Neural cell (in vitro differentiated cells): ENCODE results near the gene HES3.

Experiments
- EZH2 ChIP-seq: fragments of 200-600, 300-800 bp; shearing (Covaris generic), sonication (generic); IDR thresholded peaks from 2 replicates; pipeline ENCODE4 v1.6.1; 2014; ENCODE audit warnings: antibody characterized with exemption, low read length, borderline replicate concordance, mild to moderate bottlenecking; ENCODE audit not compliant: insufficient read depth, poor library complexity, severe bottlenecking
- TF ChIP-seq, protein P1 (sequence below): fragments of 450-650 bp; IDR thresholded peaks from 2 replicates; pipeline ENCODE4 v1.5.1; 2014; ENCODE audit warnings: antibody characterized with exemption, mild to moderate bottlenecking, moderate library complexity; ENCODE audit not compliant: poor library complexity, severe bottlenecking

DNA sequence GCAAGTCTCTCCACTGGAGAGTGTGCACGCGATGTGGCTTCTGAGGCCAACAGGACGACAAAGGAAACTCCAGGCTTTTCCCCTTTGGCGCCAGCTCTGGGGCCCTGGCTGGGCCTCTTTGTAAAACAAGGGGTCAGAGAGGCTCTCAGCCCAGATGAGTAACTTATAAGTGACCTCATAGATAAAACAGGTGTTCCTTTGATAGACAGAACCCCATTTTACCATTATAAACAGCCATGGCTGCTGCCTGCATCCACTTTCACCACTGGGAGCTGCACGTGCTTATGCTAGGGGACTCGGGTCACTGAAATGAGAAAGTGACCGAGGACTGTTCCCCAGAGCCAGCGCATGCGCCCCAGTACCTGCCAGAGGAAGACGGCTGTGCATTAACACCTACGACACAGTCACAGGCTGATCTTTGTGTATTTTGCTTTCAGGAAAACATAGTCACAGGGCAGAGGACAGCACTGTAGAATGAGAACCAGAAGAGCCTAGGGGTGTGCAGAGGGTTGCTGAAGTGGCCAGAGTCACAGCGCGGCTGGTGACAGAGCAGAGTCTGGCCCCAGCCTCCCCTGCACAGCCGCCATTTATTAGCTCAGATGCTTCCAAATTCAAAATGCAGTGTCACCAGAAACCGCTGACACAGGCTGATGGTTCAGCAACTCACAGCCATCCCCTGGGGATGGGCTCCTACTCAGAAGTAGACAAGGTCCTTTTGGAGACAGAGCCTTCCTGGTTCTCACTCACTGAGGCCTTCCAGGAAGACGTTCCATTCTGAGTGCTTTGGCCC lies 25.4 kb upstream of the HES3 start:
- TF ChIP-seq, protein P1, sequence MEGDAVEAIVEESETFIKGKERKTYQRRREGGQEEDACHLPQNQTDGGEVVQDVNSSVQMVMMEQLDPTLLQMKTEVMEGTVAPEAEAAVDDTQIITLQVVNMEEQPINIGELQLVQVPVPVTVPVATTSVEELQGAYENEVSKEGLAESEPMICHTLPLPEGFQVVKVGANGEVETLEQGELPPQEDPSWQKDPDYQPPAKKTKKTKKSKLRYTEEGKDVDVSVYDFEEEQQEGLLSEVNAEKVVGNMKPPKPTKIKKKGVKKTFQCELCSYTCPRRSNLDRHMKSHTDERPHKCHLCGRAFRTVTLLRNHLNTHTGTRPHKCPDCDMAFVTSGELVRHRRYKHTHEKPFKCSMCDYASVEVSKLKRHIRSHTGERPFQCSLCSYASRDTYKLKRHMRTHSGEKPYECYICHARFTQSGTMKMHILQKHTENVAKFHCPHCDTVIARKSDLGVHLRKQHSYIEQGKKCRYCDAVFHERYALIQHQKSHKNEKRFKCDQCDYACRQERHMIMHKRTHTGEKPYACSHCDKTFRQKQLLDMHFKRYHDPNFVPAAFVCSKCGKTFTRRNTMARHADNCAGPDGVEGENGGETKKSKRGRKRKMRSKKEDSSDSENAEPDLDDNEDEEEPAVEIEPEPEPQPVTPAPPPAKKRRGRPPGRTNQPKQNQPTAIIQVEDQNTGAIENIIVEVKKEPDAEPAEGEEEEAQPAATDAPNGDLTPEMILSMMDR = no peak
- TF ChIP-seq EZH2 = no peak
